Natural killer cell (primary cell): ENCODE data around the gene INPP5F. TPM values are rescaled to one million over a fixed set of nuclear protein-coding genes. Genes with fewer than 3 reads are reported as not detected.

Experiments used
- ATAC-seq, 3 donors: fragments of 150-1000 bp in 2 of 3; fragments of 200-7000 bp in 1 of 3; cut with Tn5 transposase; 1 replicate in 1 of 3; 2 replicates in 2 of 3; pipeline ENCODE4 v1.10.0; 2021; ENCODE audit warnings: mild to moderate bottlenecking in 2 of 3, moderate library complexity in 2 of 3
- DNase-seq, 2 donors: peaks; one replicate each; pipeline versions ENCODE4 v3.0.0 to v3.0.0-alpha.2; 2013 to 2021; ENCODE audit warnings: mixed read lengths in 1 of 2
- H3K27ac ChIP-seq: one replicate; pipeline ENCODE4 v1.5.1; 2013; ENCODE audit warnings: mild to moderate bottlenecking, low read length
- H3K27me3 ChIP-seq: one replicate; pipeline ENCODE4 v1.6.1; 2013; ENCODE audit warnings: low read length; ENCODE audit not compliant: control insufficient read depth, insufficient read depth
- H3K36me3 ChIP-seq: one replicate; pipeline ENCODE4 v1.6.1; 2013; ENCODE audit warnings: low read length; ENCODE audit not compliant: control insufficient read depth, insufficient read depth
- H3K4me1 ChIP-seq: one replicate; pipeline ENCODE4 v1.6.1; 2013; ENCODE audit warnings: low read length; ENCODE audit not compliant: control insufficient read depth, insufficient read depth
- H3K4me3 ChIP-seq: one replicate; pipeline ENCODE4 v1.5.1; 2013; ENCODE audit warnings: low read length
- H3K9me3 ChIP-seq: one replicate; pipeline ENCODE4 v1.6.1; 2013; ENCODE audit warnings: low read length; ENCODE audit not compliant: control insufficient read depth, insufficient read depth
- H3K27ac Mint-ChIP-seq, 2 donors: one replicate each; pipeline ENCODE4 v1.8.0; 2022; ENCODE audit warnings: mild to moderate bottlenecking in 2 of 2, mixed read lengths in 2 of 2, moderate library complexity in 1 of 2
- H3K27me3 Mint-ChIP-seq, 2 donors: one replicate each; pipeline ENCODE4 v1.8.0; 2022; ENCODE audit warnings: low read depth in 2 of 2, mixed read lengths in 2 of 2
- H3K36me3 Mint-ChIP-seq: one replicate; pipeline ENCODE4 v1.8.0; 2022; ENCODE audit warnings: mixed read lengths
- H3K4me1 Mint-ChIP-seq, 2 donors: one replicate each; pipeline ENCODE4 v1.8.0; 2022; ENCODE audit warnings: mixed read lengths in 2 of 2
- H3K4me3 Mint-ChIP-seq: one replicate; pipeline ENCODE4 v1.8.0; 2022; ENCODE audit warnings: mild to moderate bottlenecking, moderate library complexity, mixed read lengths
- H3K9me3 Mint-ChIP-seq, 2 donors: one replicate each; pipeline ENCODE4 v1.8.0; 2022; ENCODE audit warnings: mixed read lengths in 2 of 2
- WGBS: methylation state at CpG from one replicate; pipeline ENCODE4 v1.1.7; 2013; ENCODE audit warnings: missing lambda C conversion rate; ENCODE audit not compliant: insufficient coverage; 5-methylcytosine and 5-hydroxymethylcytosine counted together
- intact Hi-C: fragments of 100-400 bp; cut with micrococcal nuclease; formaldehyde crosslinking; loops from one replicate; pipeline ENCODE4 v1.14.2; 2022
- total RNA-seq, 4 donors: library from RNA; stranded (reverse); fragments of 120-200 nt in 1 of 4; gene quantifications; one replicate each; pipeline versions ENCODE4 v1.2.3 to v1.2.4, GENCODE V29; 2013 to 2022
- TF ChIP-seq, protein P1 (sequence below): fragments of 200-600 bp; IDR thresholded peaks from one replicate; pipeline ENCODE4 v1.8.0; 2022; ENCODE audit warnings: antibody characterized with exemption

INPP5F gene
- total RNA-seq, 3 donors from 2014 or later (not counting 1 experiment from before 2014, with no cell fraction given): 12.8 to 18.2 (median 15.8) TPM

DNA sequence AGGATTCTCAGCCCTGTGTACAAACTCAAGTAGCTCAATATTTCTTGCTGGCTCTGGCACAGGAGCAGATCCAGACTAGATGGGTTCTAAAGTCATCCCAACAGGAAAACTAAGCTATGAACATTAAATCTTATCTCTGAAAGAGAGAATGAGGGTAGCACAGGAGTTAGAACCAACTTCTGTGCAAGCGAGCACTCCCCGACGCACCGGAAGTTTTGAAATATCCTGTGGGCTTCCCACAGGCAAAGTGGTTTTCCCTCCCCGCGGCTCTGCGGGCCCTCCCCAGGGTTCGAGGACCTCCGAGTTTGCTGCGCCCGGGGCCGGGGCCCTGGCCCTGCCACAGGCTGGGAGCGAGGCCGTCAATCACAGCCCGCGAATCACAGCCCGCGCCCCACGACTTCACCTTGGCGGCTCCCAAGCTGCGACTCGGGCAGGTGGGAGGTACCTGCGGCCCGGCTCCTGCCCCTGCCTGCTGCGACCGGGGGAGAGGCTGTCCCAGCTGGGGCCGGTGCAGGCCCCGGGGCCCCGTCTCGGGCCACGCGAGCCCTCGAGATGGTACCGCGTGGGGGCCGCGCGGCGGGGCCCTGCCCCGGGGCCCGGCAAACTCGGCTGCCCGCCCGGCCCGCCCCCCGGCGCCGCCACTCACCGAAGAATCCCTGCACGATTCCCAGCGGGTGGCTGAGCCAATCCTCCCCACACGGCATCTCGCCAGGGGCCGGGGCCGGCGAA is 146.2 kb downstream of the INPP5F start:
- peaks cover 17% of the 10 kb centered on the region for H3K4me1 ChIP-seq
- TF ChIP-seq, protein P1, sequence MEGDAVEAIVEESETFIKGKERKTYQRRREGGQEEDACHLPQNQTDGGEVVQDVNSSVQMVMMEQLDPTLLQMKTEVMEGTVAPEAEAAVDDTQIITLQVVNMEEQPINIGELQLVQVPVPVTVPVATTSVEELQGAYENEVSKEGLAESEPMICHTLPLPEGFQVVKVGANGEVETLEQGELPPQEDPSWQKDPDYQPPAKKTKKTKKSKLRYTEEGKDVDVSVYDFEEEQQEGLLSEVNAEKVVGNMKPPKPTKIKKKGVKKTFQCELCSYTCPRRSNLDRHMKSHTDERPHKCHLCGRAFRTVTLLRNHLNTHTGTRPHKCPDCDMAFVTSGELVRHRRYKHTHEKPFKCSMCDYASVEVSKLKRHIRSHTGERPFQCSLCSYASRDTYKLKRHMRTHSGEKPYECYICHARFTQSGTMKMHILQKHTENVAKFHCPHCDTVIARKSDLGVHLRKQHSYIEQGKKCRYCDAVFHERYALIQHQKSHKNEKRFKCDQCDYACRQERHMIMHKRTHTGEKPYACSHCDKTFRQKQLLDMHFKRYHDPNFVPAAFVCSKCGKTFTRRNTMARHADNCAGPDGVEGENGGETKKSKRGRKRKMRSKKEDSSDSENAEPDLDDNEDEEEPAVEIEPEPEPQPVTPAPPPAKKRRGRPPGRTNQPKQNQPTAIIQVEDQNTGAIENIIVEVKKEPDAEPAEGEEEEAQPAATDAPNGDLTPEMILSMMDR: no peak
- peak overlapping the region; percentile 62 for H3K4me3 ChIP-seq
- intact Hi-C loops: loop anchor here (2.0 to 5.0 kb wide), 2 partner anchors 185 to 275 kb away; partner anchors contain the start of gene TIAL1
- WGBS: under 1% methylated on average over 56 of the region's 56 CpGs
- peak; percentile 42 to 68 for DNase-seq
- Mint-ChIP-seq H3K4me1 (peaks cover 42 to 47% of the 10 kb centered on the region in 2 donors), H3K27me3 (no peaks in the 10 kb centered on the region), H3K27ac (peak overlapping the region; percentile 77 to 83), H3K4me3 (peak overlapping the region; percentile 92), H3K36me3 (no peaks in the 10 kb centered on the region), H3K9me3 (no peaks in the 10 kb centered on the region)
- H3K27ac ChIP-seq: peak overlapping the region; percentile 49
- peak; percentile 3 to 20 (median 8) for ATAC-seq
- H3K36me3 ChIP-seq: no peaks in the 10 kb centered on the region
- H3K9me3 ChIP-seq: no peaks in the 10 kb centered on the region
- no peaks in the 10 kb centered on the region for H3K27me3 ChIP-seq

DNA sequence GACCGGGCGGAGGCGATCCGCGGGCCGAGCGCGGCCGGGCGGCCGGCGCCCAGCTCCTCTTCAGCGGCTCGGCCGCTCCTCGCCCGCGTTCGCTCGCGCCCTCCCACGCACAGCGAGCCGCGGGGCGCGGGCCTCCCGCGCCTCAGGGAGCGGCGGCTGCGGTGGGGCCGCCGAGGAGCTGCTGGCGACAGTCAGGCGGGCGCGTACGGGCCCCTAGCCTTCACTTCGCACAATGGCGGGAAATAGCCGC is 146.7 kb downstream of the INPP5F start, which contains the start of gene MCMBP:
Gene MCMBP (minus strand): TSS at position 234 of the 250 bp plus-strand sequence. CDS start 259 bp downstream, outside the sequence.
- Mint-ChIP-seq H3K4me3 (peak within 1 kb of the TSS; percentile 92), H3K4me1 (peaks cover 38 to 43% of the 10 kb centered on the region in 2 donors), H3K27me3 (no peaks in the 10 kb centered on the region), H3K36me3 (no peaks in the 10 kb centered on the region), H3K27ac (peak within 1 kb of the TSS; percentile 83 to 91), H3K9me3 (no peaks in the 10 kb centered on the region)
- TF ChIP-seq, protein P1: no peak
- Histone ChIP-seq H3K27ac (peak within 1 kb of the TSS; percentile 65), H3K4me1 (peaks cover 17% of the 10 kb centered on the region), H3K9me3 (no peaks in the 10 kb centered on the region), H3K27me3 (no peaks in the 10 kb centered on the region), H3K36me3 (no peaks in the 10 kb centered on the region), H3K4me3 (peak within 1 kb of the TSS; percentile 72)
- ATAC-seq (no peak), DNase-seq (no peak)
- under 1% methylated on average over 42 of the region's 42 CpGs for WGBS
- intact Hi-C loops: loop anchor here (2.0 to 5.0 kb wide), 2 partner anchors 185 to 276 kb away; partner anchors contain the start of gene TIAL1

DNA sequence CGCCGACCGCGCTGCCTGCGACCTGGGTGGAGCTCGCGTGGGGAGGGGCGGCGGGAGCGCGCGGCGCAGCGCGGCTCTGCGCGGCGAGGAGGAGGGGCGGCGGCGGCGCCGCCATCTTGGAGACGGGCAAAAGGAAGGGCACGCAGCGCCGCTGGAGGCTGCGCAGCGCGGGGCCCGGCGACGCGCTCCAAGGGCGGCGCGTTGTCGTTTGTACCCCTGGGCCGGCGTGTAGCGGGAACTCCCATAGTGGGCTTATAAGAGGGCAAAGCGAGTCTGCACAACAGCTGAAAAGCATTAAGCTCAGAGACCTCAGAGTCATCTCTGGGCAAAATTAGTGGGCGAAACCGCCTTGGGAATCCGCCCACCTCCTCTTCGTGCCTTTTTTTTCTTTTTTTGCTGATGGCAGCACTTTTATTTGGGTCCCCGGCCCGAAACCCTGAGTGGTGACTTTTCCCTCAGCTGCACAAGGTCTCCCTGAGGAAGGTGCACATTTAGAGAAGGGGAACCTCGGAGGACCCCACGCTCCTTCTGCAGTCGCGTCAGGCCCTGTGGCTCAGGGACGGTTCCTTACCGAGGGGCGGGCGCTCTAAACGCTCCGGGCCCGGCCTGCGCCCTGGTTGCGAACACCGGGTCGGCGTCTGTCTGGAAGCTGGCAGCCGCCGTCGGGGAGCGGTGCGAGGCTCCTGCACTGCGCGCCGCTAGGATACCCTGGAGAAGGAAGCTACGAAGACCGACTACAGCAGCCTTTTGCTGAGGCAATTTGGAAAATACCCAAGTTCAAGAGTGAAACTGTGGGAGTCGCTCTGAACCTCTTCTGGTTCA is 147.2 kb downstream of the INPP5F start:
- Mint-ChIP-seq H3K4me1 (peaks cover 32 to 38% of the 10 kb centered on the region in 2 donors), H3K27me3 (no peaks in the 10 kb centered on the region), H3K4me3 (peak overlapping the region; percentile 92), H3K9me3 (no peaks in the 10 kb centered on the region), H3K27ac (peak overlapping the region; percentile 83 to 91), H3K36me3 (no peaks in the 10 kb centered on the region)
- Histone ChIP-seq H3K27me3 (no peaks in the 10 kb centered on the region), H3K36me3 (no peaks in the 10 kb centered on the region), H3K4me1 (peaks cover 17% of the 10 kb centered on the region), H3K4me3 (peak overlapping the region; percentile 72), H3K27ac (peak overlapping the region; percentile 65), H3K9me3 (no peaks in the 10 kb centered on the region)
- peak; percentile 92 to 98 (median 94) for ATAC-seq
- TF ChIP-seq, protein P1: no peak
- intact Hi-C loops: loop anchor here (1.0 to 5.0 kb wide), 3 partner anchors 19 to 276 kb away; partner anchors contain the start of genes SEC23IP and TIAL1
- DNase-seq: peak; percentile 83 to 96
- under 1% methylated on average over 75 of the region's 75 CpGs for WGBS
